ENCODE measurements around the gene GFPT2.

DNA sequence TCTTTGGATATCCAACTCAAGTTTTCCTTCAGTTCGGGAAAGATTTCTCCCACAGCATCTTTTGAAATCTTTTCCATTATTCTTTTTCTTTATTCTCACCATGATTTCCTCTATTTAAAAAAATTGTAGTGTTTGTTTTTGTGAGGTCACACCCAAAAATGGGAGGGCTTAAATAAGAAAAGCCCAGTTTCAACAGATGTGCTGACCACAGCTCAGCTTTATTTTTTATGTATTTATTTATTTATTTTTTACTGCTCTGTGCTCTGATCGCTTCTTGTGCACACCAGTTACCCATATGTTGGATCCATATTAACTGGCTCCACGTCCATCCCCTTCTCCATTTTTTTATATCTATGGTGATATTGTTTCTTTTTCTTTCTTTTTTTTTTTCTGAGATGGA lies 20.3 kb downstream of the GFPT2 start:
- TF ChIP-seq CHD1 (IDR thresholded peaks at IDR 0.05; ENCODE audit: low read depth, low read length): no peak
- TF ChIP-seq, protein P1, sequence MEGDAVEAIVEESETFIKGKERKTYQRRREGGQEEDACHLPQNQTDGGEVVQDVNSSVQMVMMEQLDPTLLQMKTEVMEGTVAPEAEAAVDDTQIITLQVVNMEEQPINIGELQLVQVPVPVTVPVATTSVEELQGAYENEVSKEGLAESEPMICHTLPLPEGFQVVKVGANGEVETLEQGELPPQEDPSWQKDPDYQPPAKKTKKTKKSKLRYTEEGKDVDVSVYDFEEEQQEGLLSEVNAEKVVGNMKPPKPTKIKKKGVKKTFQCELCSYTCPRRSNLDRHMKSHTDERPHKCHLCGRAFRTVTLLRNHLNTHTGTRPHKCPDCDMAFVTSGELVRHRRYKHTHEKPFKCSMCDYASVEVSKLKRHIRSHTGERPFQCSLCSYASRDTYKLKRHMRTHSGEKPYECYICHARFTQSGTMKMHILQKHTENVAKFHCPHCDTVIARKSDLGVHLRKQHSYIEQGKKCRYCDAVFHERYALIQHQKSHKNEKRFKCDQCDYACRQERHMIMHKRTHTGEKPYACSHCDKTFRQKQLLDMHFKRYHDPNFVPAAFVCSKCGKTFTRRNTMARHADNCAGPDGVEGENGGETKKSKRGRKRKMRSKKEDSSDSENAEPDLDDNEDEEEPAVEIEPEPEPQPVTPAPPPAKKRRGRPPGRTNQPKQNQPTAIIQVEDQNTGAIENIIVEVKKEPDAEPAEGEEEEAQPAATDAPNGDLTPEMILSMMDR (conservative IDR thresholded peaks at IDR 0.05; ENCODE audit: low read depth, low read length): no peak
- TF ChIP-seq, protein P2, sequence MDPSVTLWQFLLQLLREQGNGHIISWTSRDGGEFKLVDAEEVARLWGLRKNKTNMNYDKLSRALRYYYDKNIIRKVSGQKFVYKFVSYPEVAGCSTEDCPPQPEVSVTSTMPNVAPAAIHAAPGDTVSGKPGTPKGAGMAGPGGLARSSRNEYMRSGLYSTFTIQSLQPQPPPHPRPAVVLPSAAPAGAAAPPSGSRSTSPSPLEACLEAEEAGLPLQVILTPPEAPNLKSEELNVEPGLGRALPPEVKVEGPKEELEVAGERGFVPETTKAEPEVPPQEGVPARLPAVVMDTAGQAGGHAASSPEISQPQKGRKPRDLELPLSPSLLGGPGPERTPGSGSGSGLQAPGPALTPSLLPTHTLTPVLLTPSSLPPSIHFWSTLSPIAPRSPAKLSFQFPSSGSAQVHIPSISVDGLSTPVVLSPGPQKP (IDR thresholded peaks at IDR 0.05; ENCODE audit: borderline replicate concordance, low read depth, low read length): no peak
- no peak for TF ChIP-seq SMC3 (IDR thresholded peaks at IDR 0.05; ENCODE audit: low read depth, low read length)
- TF ChIP-seq POLR2A (IDR thresholded peaks at IDR 0.05; ENCODE audit: low read depth, low read length): no peak
- TF ChIP-seq CEBPB (IDR thresholded peaks at IDR 0.05; ENCODE audit: low read depth, low read length): no peak

Data from IMR-90 (cell line).